WTC11 (cell line): ENCODE results near the gene DEDD2.

ENCODE experiments used
- ATF1 ChIP-seq: sonication (generic); formaldehyde crosslinking; IDR thresholded peaks from 2 replicates; pipeline ENCODE4 v1.8.1; 2023; ENCODE audit warnings: mild to moderate bottlenecking, moderate library complexity, missing genetic modification reagents
- CTCF ChIP-seq: fragments of 200-600 bp; IDR thresholded peaks from 2 replicates; pipeline ENCODE4 v1.8.0; 2022; ENCODE audit warnings: antibody characterized with exemption
- FOXK1 ChIP-seq: sonication (generic); formaldehyde crosslinking; IDR thresholded peaks from 2 replicates; pipeline ENCODE4 v1.8.0; 2022; ENCODE audit warnings: mild to moderate bottlenecking, moderate library complexity, missing genetic modification reagents
- MAX ChIP-seq: sonication (generic); formaldehyde crosslinking; IDR thresholded peaks from 2 replicates; pipeline ENCODE4 v1.8.0; 2022; ENCODE audit warnings: mild to moderate bottlenecking, missing genetic modification reagents
- USF2 ChIP-seq: sonication (generic); formaldehyde crosslinking; IDR thresholded peaks from 2 replicates; pipeline ENCODE4 v1.8.1; 2023; ENCODE audit warnings: mild to moderate bottlenecking, missing genetic modification reagents, moderate library complexity
- ZBTB43 ChIP-seq: sonication (generic); formaldehyde crosslinking; IDR thresholded peaks from 2 replicates; pipeline ENCODE4 v1.8.1; 2023; ENCODE audit warnings: mild to moderate bottlenecking, missing genetic modification reagents
- ZNF232 ChIP-seq: sonication (generic); formaldehyde crosslinking; IDR thresholded peaks from 2 replicates; pipeline ENCODE4 v1.8.0; 2022; ENCODE audit warnings: mild to moderate bottlenecking, missing genetic modification reagents
- ZNF423 ChIP-seq: fragments of 250-450 bp; sonication (Bioruptor Pico); IDR thresholded peaks from 2 replicates; pipeline ENCODE4 v2.1.2; 2022; ENCODE audit warnings: mild to moderate bottlenecking, moderate library complexity

GRCh38 chr19:42175952-42176648, 41.4 kb downstream of the DEDD2 start:
- TF ChIP-seq ZBTB43 (no peak), ZNF232 (CRISPR knock-in tag) (no peak), CTCF (no peak), FOXK1 (CRISPR knock-in tag) (no peak), USF2 (CRISPR knock-in tag) (no peak), MAX (no peak), ATF1 (CRISPR knock-in tag) (no peak), ZNF423 (CRISPR knock-in tag) (no peak)
